HG02678 (cell line): ENCODE measurements around the gene AFF2.
"Not testable (repeated sequence)": the region's sequence is repeated elsewhere in the genome, so short reads cannot be mapped to it uniquely, and the experiment has no call there.

Experiments used
- ATAC-seq: cut with Tn5 transposase; IDR thresholded peaks from one replicate; pipeline ENCODE4 v1.9.1; 2021; ENCODE audit warnings: mild to moderate bottlenecking, moderate library complexity; ENCODE audit not compliant: unreplicated experiment

The AFF2 gene

GRCh38 chrX:148906628-148907027, 406.2 kb downstream of the AFF2 start:
- not testable (repeated sequence) for ATAC-seq

DNA sequence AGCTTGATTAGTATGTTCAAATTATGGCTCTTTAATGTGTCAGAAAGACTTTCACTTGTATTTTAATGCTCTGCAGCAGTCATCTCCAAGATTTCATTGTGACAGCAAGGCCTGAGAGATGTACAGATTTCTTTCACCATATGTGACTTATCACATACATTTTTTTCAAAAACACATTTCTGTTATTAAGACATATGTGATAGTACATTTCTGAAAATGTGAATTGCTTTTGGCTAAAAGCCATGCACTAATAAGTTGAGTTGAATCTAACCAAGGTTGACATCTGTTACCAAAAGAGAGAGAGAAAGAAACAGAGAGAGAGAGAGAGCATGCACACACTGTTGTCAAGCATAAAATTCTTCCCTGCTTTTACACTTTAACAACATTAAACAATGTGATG, 409.3 kb downstream of the AFF2 start:
- ATAC-seq: no peak

DNA sequence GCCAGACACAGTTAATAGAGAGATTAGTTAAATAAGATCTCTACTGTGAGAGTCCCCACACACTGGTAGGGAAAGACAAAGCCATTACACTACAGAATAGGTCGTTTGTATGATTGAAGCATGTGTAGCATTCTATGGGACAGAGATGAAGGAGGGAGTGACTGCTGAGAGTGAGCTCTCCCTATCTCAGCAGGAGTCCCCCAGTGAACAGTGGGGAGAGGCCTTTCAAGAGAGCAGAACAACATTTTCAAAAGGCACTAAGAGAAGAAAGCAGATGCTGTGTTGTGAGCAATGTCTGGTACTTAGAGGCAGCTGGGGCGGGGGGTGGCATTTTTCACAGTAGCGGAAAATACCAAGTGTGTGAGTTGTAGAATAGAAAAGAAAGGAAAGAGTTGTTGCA, 413.6 kb downstream of the AFF2 start:
- no peak for ATAC-seq

DNA sequence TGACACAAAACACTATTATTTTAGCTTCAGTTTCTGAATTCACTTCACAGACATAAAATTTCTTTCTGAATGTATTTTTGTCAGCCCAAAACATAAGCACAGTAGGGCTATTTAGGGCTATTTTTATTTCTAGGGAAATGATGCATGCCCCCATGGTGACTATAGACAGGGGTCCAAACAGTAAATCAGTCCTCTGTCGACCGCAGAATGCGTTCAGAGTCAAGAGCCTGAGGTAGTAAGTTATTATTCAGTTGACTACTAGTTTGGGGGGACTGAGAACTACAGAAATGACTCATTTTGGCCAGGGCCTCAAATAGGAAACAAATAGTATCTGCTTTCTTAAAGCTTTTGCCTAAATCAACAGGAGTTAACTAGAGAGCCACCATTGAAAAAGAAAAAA, 414.4 kb downstream of the AFF2 start:
- ATAC-seq: peak; percentile 80

DNA sequence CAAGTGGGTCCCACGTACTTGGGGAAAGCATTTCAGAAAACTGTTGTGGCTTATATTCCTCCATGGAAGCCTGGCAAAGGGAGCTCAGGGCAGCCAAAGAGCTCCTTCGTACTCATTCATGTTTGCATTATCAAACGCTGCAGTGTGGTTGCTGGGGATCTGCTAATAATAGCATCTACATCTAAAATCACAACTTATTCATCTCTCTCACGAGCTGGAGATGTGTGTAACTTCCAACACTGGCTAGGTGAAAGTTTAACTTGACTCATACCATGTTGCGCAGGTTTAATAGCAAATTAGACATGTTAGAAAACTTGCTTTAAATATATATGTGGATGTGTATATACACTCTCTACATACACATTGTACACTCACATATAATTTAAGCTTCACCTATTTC, 415.1 kb downstream of the AFF2 start:
- no peak for ATAC-seq

- ATAC-seq: no peak
Observed at GRCh38 chrX:148917441-148917840, 417.0 kb downstream of the AFF2 start.

GRCh38 chrX:148923631-148924030, 423.2 kb downstream of the AFF2 start:
- no peak for ATAC-seq

DNA sequence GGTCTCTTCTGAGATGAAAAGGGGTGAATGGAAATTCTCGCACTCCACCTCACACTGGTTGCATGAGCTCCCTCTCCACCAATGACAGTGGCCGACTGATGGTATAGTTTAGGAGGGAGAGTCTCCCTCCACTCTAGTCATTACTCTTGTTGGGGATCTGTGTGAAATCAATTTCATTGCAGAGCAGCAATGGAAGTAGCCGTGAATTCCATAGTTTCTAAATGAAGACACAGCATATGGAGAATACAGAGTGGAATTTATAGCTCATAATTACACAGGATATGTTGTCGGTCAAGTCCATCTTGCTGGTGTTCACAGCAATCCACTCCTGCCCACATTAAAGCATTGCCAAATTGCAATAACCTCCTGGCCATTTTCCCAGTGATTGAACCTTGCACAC, 426.0 kb downstream of the AFF2 start:
- no peak for ATAC-seq

GRCh38 chrX:148928811-148929210, 428.4 kb downstream of the AFF2 start:
- ATAC-seq: no peak

GRCh38 chrX:148929686-148930085, 429.3 kb downstream of the AFF2 start:
- ATAC-seq: no peak

DNA sequence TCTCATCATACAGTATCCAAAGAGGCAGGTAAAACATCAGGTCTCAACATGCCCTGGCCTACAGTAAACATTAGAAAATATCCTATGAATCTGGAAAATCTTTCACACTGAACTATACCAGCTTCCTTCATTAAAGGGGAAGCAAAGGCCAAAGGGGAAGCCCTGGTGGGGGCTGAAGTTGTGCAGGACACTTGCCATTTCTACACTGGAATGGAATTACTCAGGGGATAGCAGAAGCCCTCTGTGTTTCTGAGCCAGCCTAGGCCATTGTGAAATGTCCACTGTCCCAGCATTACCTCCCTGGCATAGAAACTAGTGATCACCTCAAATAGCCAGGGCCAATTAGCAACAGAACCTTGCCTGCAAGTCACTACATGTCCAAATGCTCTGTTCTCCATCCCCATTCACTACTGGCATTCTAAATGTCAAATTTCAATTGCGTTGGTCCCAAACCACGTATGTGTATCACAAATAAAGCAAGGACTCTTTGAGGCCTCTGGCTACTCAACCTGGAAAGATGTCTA, 429.9 kb downstream of the AFF2 start:
- ATAC-seq: no peak

DNA sequence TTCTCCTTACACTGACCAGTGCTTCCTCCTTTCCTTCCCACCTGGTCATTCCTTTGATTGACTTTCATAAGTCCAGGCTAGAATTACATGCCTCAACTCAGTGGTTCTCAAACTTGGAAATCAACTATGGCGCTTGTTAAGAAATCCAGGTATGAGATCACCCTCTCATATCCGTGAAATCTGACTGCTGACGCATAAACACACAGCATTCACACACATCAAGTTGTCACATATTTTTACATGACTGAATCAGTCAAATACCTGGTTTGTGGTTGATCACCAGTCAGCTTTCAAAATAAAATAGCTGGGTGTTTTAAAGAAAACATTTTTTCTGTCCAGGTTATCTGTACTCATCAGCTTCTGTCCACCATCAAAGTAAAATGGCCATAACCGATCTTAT, 433.5 kb downstream of the AFF2 start:
- no peak for ATAC-seq

GRCh38 chrX:148938348-148938747, 437.9 kb downstream of the AFF2 start:
- no peak for ATAC-seq

DNA sequence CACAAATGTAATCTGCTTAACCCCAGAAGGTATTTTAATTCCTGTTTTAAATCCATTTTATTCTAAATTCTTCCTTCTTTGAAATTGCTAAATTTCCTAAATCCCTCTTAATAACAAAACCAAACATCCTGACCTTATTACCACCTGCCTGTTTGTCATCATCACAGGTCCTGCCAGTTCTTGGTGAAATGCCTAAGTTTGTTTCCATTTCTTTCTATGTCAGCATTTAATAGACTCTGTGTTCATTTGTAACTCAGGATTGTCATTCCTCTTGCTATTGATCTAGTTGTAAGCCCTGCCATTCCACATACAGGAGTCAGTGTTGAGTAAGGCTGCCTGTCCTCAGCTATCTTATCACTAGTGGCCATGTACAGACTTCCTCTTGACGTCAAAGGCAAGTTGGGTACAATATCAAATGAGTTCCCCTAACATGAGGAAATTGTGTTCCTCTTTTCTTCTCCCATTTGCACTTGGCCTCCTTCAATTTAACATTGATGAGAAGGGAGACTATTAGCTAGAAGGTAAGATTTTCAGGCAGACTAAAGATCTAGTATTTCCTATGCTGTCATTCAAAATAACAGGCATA, 440.1 kb downstream of the AFF2 start:
- ATAC-seq: no peak

DNA sequence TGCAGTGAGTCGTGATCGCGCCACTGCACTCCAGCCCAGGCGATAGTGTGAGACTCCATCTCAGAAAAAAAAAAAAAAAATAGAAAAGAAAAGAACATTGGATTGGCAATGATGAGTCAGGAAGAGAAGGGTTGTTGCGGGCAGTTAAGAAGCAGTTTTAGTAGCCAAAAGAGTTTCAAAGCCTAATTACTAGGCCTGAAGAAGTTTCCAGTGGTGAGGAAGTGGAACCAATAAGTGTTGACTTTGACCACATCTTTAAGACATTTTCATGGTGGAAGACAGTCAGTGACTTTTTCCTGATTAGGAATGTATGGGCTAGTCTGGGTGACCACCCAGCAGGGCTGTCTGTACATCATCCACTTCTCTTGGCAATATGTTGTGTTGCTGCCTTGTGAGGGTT, 442.3 kb downstream of the AFF2 start:
- no peak for ATAC-seq

DNA sequence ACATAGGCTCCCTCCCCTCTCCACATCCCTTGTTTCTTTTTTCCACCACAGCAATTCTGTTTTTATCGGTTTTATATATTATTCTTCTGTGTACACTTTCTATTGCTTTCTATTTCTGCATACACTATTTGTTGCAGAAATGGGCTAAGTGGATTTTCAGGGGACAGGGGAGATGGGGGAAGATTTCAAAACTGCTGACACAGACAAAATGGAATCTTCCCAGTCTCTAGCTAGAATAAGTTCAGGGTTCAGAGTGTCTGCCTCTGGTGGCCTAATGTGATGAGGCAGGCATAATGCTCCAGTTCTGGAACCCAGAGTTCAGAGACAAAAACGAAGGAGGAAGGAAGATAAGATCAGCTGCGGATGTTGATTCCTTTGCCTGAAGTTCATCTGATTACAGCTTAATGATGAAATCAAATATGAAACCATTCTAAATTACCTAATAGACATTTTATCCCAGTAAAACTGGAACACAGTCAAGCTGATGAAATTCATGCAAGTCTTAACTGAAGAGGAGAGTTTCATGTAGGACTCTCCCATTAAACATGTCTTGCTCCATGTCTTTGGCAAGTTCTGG, 447.1 kb downstream of the AFF2 start:
- ATAC-seq: no peak

DNA sequence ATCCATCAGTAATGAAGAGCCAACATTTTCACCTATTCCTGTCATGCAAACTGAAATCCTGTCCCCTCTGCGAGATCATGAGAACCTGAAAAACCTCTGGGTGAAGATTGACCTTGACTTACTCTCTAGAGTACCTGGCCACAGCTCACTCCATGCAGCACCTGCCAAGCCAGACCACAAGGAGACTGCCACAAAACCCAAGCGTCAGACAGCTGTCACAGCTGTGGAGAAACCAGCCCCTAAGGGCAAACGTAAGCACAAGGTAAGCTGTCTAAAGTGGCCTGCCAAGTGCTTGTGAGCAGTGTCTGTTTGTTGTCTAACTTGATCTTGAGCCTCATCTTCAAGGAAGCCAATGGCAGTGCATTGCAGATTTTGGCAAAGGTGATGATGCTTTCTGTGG, 455.9 kb downstream of the AFF2 start:
- no peak for ATAC-seq

DNA sequence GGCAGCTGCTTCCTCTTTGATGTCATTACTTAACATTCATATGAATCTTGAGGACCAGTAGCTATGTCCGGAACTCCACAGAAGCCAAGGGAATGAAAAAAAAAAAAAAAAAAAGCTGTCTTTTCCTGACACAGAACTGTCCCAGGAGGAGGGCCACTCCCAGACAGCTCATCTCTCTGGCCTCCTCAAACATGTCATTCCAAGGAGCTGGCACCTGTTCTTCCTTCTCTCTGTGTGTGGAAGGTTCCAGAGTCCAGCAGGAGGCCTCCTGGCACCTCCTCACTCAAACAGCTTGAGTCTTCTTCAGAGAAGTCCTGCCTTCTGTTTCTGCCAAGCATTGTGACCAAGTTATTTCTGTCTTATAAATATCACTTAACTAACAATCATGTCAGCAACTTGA, 458.5 kb downstream of the AFF2 start:
- ATAC-seq: no peak

- ATAC-seq: no peak
Observed at GRCh38 chrX:148960060-148960459, 459.6 kb downstream of the AFF2 start.

- ATAC-seq: no peak
Observed at GRCh38 chrX:148961985-148962384, 461.6 kb downstream of the AFF2 start.

GRCh38 chrX:148976571-148977400, 476.4 kb downstream of the AFF2 start:
- no peak for ATAC-seq

DNA sequence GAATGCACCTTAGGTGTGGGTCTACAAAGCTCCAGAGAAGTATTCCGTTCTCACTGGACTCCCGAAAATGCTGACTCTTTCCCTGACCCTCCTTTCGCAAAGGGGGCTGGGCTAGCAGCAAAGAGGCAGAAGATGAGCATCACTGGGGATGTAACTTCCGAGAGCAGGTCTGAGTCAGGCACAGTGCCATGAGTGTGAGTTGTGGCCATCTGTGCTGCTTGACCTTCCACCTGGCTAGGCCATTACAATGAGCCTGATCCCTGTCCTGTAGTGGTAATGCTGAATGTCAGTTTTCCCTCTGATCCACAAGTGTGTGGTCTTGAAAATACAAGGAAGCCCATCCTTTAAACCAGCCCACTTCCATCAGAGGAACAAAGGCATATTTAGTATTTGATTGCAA, 479.4 kb downstream of the AFF2 start:
- no peak for ATAC-seq
